ENCODE data around the gene CNPY4.

Gene CNPY4

GRCh38 chr7:100158229-100159098 lies 39.0 kb downstream of the CNPY4 start, which contains the start of gene TRAPPC14:
Gene TRAPPC14 (minus strand): TSS chr7:100158723. CDS start chr7:100158499, 224 bp downstream.
- no peak for TF ChIP-seq CTCF (IDR thresholded peaks at IDR 0.05; ENCODE audit: low read depth, low read length)
- peak within 1 kb of the TSS; percentile 65 to 71 for H3K4me3 ChIP-seq (replicated peaks in 1 of 2; ENCODE audit: low read depth in 2 of 2, low read length in 2 of 2)
- DNase-seq (ENCODE audit: low read depth in 2 of 2), result peak; percentile 79 to 89

GRCh38 chr7:100159099-100159623 lies 39.7 kb downstream of the CNPY4 start:
- TF ChIP-seq CTCF (IDR thresholded peaks at IDR 0.05; ENCODE audit: low read depth, low read length), result no peak
- peak in 1 of 2 donors; percentile 32 for DNase-seq (ENCODE audit: low read depth in 2 of 2)
- peak overlapping the region; percentile 65 to 71 for H3K4me3 ChIP-seq (replicated peaks in 1 of 2; ENCODE audit: low read depth in 2 of 2, low read length in 2 of 2)

- no peak overlapping the region for H3K4me3 ChIP-seq (replicated peaks in 1 of 2; ENCODE audit: low read depth in 2 of 2, low read length in 2 of 2)
- DNase-seq (ENCODE audit: low read depth in 2 of 2), result no peak
- TF ChIP-seq CTCF (IDR thresholded peaks at IDR 0.05; ENCODE audit: low read depth, low read length), result no peak
Measured at GRCh38 chr7:100160067-100160466, 40.6 kb downstream of the CNPY4 start.

GRCh38 chr7:100163006-100163531 lies 43.6 kb downstream of the CNPY4 start:
- no peak for DNase-seq (ENCODE audit: low read depth in 2 of 2)
- TF ChIP-seq CTCF (IDR thresholded peaks at IDR 0.05; ENCODE audit: low read depth, low read length), result no peak
- no peak overlapping the region for H3K4me3 ChIP-seq (replicated peaks in 1 of 2; ENCODE audit: low read depth in 2 of 2, low read length in 2 of 2)

- TF ChIP-seq CTCF (IDR thresholded peaks at IDR 0.05; ENCODE audit: low read depth, low read length), result no peak
- no peak for DNase-seq (ENCODE audit: low read depth in 2 of 2)
- no peak overlapping the region for H3K4me3 ChIP-seq (replicated peaks in 1 of 2; ENCODE audit: low read depth in 2 of 2, low read length in 2 of 2)
Measured at GRCh38 chr7:100163871-100164270, 44.4 kb downstream of the CNPY4 start.

GRCh38 chr7:100166317-100166940 lies 47.0 kb downstream of the CNPY4 start:
- H3K4me3 ChIP-seq (replicated peaks in 1 of 2; ENCODE audit: low read depth in 2 of 2, low read length in 2 of 2), result no peak overlapping the region
- DNase-seq (ENCODE audit: low read depth in 2 of 2), result no peak
- TF ChIP-seq CTCF (IDR thresholded peaks at IDR 0.05; ENCODE audit: low read depth, low read length), result no peak
